ENCODE data around the gene ATF4.
"Not testable (repeated sequence)": the region's sequence is repeated elsewhere in the genome, so short reads cannot be mapped to it uniquely, and the experiment has no call there.

Gene ATF4

GRCh38 chr22:39511226-39511625 lies 9.1 kb upstream of the ATF4 start:
- no peak for DNase-seq (ENCODE audit: low read depth in 2 of 2)

- no peak for DNase-seq (ENCODE audit: low read depth in 2 of 2)
These were observed 8.3 kb upstream of the ATF4 start for GRCh38 chr22:39512026-39512425.

- no peak for DNase-seq (ENCODE audit: low read depth in 2 of 2)
These were observed 6.6 kb upstream of the ATF4 start for GRCh38 chr22:39513791-39514190.

GRCh38 chr22:39514373-39514973 lies 5.9 kb upstream of the ATF4 start:
- no peak for DNase-seq (ENCODE audit: low read depth in 2 of 2)

- no peak for DNase-seq (ENCODE audit: low read depth in 2 of 2)
These were observed 4.9 kb upstream of the ATF4 start for GRCh38 chr22:39515266-39516050.

- DNase-seq (ENCODE audit: low read depth in 2 of 2), result no peak
These were observed 2.9 kb upstream of the ATF4 start for GRCh38 chr22:39517470-39517869.

GRCh38 chr22:39518144-39518786 lies 2.1 kb upstream of the ATF4 start:
- DNase-seq (ENCODE audit: low read depth in 2 of 2), result no peak

GRCh38 chr22:39518996-39519680 lies 1.2 kb upstream of the ATF4 start:
- DNase-seq (ENCODE audit: low read depth in 2 of 2), result no peak

- no peak for DNase-seq (ENCODE audit: low read depth in 2 of 2)
These were observed 609 bp upstream of the ATF4 start for GRCh38 chr22:39519681-39520225.

GRCh38 chr22:39521106-39521885 lies 934 bp downstream of the ATF4 start:
- not testable (repeated sequence) for DNase-seq (ENCODE audit: low read depth in 2 of 2)

GRCh38 chr22:39522091-39522490 lies 1.7 kb downstream of the ATF4 start:
- DNase-seq (ENCODE audit: low read depth in 2 of 2), result not testable (repeated sequence)

- peak in 1 of 2 experiments; percentile 33 for DNase-seq (ENCODE audit: low read depth in 2 of 2)
These were observed 2.4 kb downstream of the ATF4 start for GRCh38 chr22:39522567-39523300.

GRCh38 chr22:39524089-39524752 lies 3.9 kb downstream of the ATF4 start:
- DNase-seq (ENCODE audit: low read depth in 2 of 2), result no peak

- DNase-seq (ENCODE audit: low read depth in 2 of 2), result no peak
These were observed 4.6 kb downstream of the ATF4 start for GRCh38 chr22:39524753-39525657.

- DNase-seq (ENCODE audit: low read depth in 2 of 2), result no peak
These were observed 5.3 kb downstream of the ATF4 start for GRCh38 chr22:39525658-39525975.

- DNase-seq (ENCODE audit: low read depth in 2 of 2), result no peak
These were observed 6.4 kb downstream of the ATF4 start for GRCh38 chr22:39526736-39527171.

GRCh38 chr22:39527481-39527961 lies 7.2 kb downstream of the ATF4 start:
- no peak for DNase-seq (ENCODE audit: low read depth in 2 of 2)

- no peak for DNase-seq (ENCODE audit: low read depth in 2 of 2)
These were observed 7.8 kb downstream of the ATF4 start for GRCh38 chr22:39528080-39528661.

Measured in fibroblast of skin of left quadriceps (primary cell).